Activated CD8-positive, alpha-beta T cell treated with anti-CD3 and anti-CD28 coated beads for 36 hours (primary cell): ENCODE results near the gene POU6F1. TPM values are rescaled to one million over a fixed set of nuclear protein-coding genes. Genes with fewer than 3 reads are reported as not detected.
"Not testable (repeated sequence)": the region's sequence is repeated elsewhere in the genome, so short reads cannot be mapped to it uniquely, and the experiment has no call there.

Experiments used
- ATAC-seq: fragments of 200-7000 bp; cut with Tn5 transposase; one replicate; pipeline ENCODE4 v1.10.0; 2021; ENCODE audit warnings: mild to moderate bottlenecking, moderate library complexity
- CTCF ChIA-PET: fragments of 350-600 bp; sonication (Branson Sonifier 250); formaldehyde crosslinking; loops from one replicate; lab custom pipeline; 2021; ENCODE audit warnings: antibody characterized with exemption; lab: Charles Lee
- POLR2A ChIA-PET: fragments of 350-600 bp; sonication (Branson Sonifier 250); formaldehyde crosslinking; loops from one replicate; lab custom pipeline; 2021; ENCODE audit warnings: antibody characterized with exemption; lab: Charles Lee
- DNase-seq: peaks from one replicate; pipeline ENCODE4 v3.0.0-alpha.2; 2020
- H3K27ac Mint-ChIP-seq: one replicate; pipeline ENCODE4 v1.8.0; 2021; ENCODE audit warnings: mild to moderate bottlenecking, mixed read lengths
- H3K27me3 Mint-ChIP-seq: one replicate; pipeline ENCODE4 v1.8.0; 2021; ENCODE audit warnings: mixed read lengths
- H3K36me3 Mint-ChIP-seq: one replicate; pipeline ENCODE4 v1.8.0; 2021; ENCODE audit warnings: low read depth, mixed read lengths
- H3K4me1 Mint-ChIP-seq: one replicate; pipeline ENCODE4 v1.8.0; 2021; ENCODE audit warnings: low read depth, mixed read lengths
- H3K4me3 Mint-ChIP-seq: one replicate; pipeline ENCODE4 v1.8.0; 2021; ENCODE audit warnings: mild to moderate bottlenecking, moderate library complexity, mixed read lengths
- H3K9me3 Mint-ChIP-seq: one replicate; pipeline ENCODE4 v1.8.0; 2021; ENCODE audit warnings: mixed read lengths
- CTCF ChIP-seq: fragments of 200-600 bp; IDR thresholded peaks from one replicate; pipeline ENCODE4 v1.8.0; 2022; ENCODE audit warnings: antibody characterized with exemption, mild to moderate bottlenecking
- intact Hi-C: fragments of 100-400 bp; cut with micrococcal nuclease; formaldehyde crosslinking; loops from one replicate; pipeline ENCODE4 v1.10.0; 2022
- total RNA-seq, 2 experiments: library from RNA; stranded (reverse); gene quantifications; one replicate each; pipeline ENCODE4 v1.2.3, GENCODE V29; 2021

POU6F1 gene
- total RNA-seq, 2 experiments from 2014 or later = 5.8 to 7.3 TPM

DNA sequence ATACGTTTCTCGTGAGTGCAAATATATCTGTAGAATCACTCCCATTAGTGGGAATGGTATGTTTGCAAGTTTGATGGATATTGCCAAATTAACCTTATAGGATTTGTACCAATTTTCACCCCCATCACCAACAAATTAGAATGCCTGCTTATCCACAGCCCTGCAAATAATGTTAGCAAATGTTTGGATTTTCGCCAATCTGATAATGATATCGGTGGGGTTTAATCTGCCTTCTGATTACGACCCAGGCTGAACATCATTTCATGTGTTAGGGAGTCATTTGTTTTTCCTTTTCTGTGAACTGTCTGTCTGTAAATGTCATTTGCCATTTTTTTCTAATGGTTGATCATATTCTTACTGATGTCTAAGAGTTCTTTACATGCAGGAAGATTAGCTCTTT, 16.7 kb upstream of the POU6F1 start:
- CTCF ChIA-PET = interaction anchor here (1.5 kb wide), 1 partner anchor 18 kb away, joined by 7 read pairs; no protein-coding TSS in a partner anchor
- intact Hi-C loops = no loop called here
- Mint-ChIP-seq H3K27me3 (no peaks in the 10 kb centered on the region), H3K4me3 (no peak overlapping the region), H3K36me3 (peaks cover 2% of the 10 kb centered on the region), H3K9me3 (no peaks in the 10 kb centered on the region), H3K4me1 (peaks cover 3% of the 10 kb centered on the region), H3K27ac (no peak overlapping the region)
- ATAC-seq = no peak
- POLR2A ChIA-PET = no interaction called here
- no peak for DNase-seq
- no peak for TF ChIP-seq CTCF

DNA sequence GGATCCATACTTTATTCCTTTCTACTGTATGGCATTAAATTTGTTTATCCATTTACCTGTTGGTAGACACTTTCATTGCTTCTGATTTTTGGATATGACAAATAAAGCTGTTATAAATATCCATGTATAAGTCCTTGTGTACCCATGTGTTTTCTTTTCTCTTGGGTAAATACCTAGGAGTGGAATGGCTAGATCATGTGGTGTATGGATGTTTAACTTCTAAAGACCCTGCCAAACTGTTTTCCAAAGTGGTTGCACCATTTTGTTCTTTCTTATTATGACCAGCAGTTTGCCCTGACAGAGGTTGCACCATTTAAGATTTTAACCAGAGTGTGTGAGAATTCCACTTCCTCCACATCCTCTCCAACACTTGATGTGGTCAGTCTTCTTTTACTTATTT, 14.8 kb upstream of the POU6F1 start:
- H3K4me1 Mint-ChIP-seq = no peaks in the 10 kb centered on the region
- ChIA-PET CTCF (no interaction called here), POLR2A (interaction anchor here (0.9 kb wide), 1 partner anchor 14 kb away, joined by 3 read pairs; no protein-coding TSS in a partner anchor)
- H3K36me3 Mint-ChIP-seq = no peaks in the 10 kb centered on the region
- TF ChIP-seq CTCF = no peak
- no peak for ATAC-seq
- H3K27me3 Mint-ChIP-seq = no peaks in the 10 kb centered on the region
- H3K4me3 Mint-ChIP-seq = no peak overlapping the region
- intact Hi-C loops = no loop called here
- DNase-seq = no peak
- H3K9me3 Mint-ChIP-seq = no peaks in the 10 kb centered on the region
- no peak overlapping the region for H3K27ac Mint-ChIP-seq

- ATAC-seq (no peak), DNase-seq (no peak)
- Mint-ChIP-seq H3K27ac (no peak overlapping the region), H3K4me3 (no peak overlapping the region), H3K4me1 (no peaks in the 10 kb centered on the region), H3K27me3 (no peaks in the 10 kb centered on the region), H3K9me3 (no peaks in the 10 kb centered on the region), H3K36me3 (no peaks in the 10 kb centered on the region)
- CTCF ChIA-PET = interaction anchor here (0.6 to 2.2 kb wide), 3 partner anchors 33 to 112 kb away, joined by 3 to 10 read pairs (median 3); no protein-coding TSS in a partner anchor
- TF ChIP-seq CTCF = no peak
- intact Hi-C loops = no loop called here
- POLR2A ChIA-PET = interaction anchor here (0.7 to 2.5 kb wide), 4 partner anchors 9 to 144 kb away, joined by 3 to 9 read pairs (median 4); partner anchors contain the start of genes DAZAP2 and POU6F1
Observed at GRCh38 chr12:51229116-51229809, 11.4 kb upstream of the POU6F1 start.

GRCh38 chr12:51227962-51228361, 10.1 kb upstream of the POU6F1 start:
- no peak overlapping the region for H3K4me3 Mint-ChIP-seq
- no peaks in the 10 kb centered on the region for H3K27me3 Mint-ChIP-seq
- no peak for TF ChIP-seq CTCF
- no peaks in the 10 kb centered on the region for H3K9me3 Mint-ChIP-seq
- H3K4me1 Mint-ChIP-seq = no peaks in the 10 kb centered on the region
- no peak overlapping the region for H3K27ac Mint-ChIP-seq
- DNase-seq (no peak), ATAC-seq (no peak)
- H3K36me3 Mint-ChIP-seq = no peaks in the 10 kb centered on the region
- ChIA-PET CTCF (no interaction called here), POLR2A (interaction anchor here (3.4 kb wide), 1 partner anchor 10 kb away, joined by 15 read pairs; the partner anchor contains the start of gene DAZAP2)
- intact Hi-C loops = no loop called here

DNA sequence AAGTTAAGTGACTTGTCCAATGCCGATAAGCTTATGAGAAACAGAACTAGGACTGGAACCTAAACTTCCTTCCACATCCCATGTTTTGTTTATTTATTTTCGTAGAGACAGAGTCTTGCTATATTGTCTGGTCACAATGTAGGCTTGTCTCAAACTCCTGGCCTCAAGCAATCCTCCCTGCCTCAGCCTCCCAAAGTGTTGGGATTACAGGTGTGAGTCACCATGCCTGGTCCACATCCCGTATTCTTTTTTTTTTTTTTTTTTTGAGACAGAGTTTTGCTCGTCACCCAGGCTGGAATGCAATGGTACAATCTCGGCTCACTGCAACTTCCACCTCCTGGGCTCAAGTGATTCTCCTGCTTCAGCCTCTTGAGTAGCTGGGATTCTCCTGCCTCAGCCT, 9.2 kb upstream of the POU6F1 start:
- ChIA-PET POLR2A (interaction anchor here (1.6 to 3.4 kb wide), 2 partner anchors 9 to 11 kb away, joined by 6 to 15 read pairs; partner anchors contain the start of genes DAZAP2 and POU6F1), CTCF (interaction anchor here (1.2 kb wide), 1 partner anchor 114 kb away, joined by 3 read pairs; no protein-coding TSS in a partner anchor)
- intact Hi-C loops, H3K9me3 Mint-ChIP-seq, H3K36me3 Mint-ChIP-seq, DNase-seq, H3K27ac Mint-ChIP-seq, H3K4me1 Mint-ChIP-seq, H3K4me3 Mint-ChIP-seq, H3K27me3 Mint-ChIP-seq, ATAC-seq: not testable (repeated sequence)
